ENCODE data around the gene ANTXR2.

GRCh38 chr4:80113615-80114014 is 40.6 kb upstream of the ANTXR2 start:
- TF ChIP-seq, protein P1, sequence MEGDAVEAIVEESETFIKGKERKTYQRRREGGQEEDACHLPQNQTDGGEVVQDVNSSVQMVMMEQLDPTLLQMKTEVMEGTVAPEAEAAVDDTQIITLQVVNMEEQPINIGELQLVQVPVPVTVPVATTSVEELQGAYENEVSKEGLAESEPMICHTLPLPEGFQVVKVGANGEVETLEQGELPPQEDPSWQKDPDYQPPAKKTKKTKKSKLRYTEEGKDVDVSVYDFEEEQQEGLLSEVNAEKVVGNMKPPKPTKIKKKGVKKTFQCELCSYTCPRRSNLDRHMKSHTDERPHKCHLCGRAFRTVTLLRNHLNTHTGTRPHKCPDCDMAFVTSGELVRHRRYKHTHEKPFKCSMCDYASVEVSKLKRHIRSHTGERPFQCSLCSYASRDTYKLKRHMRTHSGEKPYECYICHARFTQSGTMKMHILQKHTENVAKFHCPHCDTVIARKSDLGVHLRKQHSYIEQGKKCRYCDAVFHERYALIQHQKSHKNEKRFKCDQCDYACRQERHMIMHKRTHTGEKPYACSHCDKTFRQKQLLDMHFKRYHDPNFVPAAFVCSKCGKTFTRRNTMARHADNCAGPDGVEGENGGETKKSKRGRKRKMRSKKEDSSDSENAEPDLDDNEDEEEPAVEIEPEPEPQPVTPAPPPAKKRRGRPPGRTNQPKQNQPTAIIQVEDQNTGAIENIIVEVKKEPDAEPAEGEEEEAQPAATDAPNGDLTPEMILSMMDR (IDR thresholded peaks at IDR 0.05): no peak
- TF ChIP-seq EZH2phosphoT487 (IDR thresholded peaks at IDR 0.05): no peak
- TF ChIP-seq EZH2 (IDR thresholded peaks at IDR 0.05): no peak

Data from neural progenitor cell (in vitro differentiated cells).